ENCODE data around the gene DIDO1.

DIDO1 gene

GRCh38 chr20:62892348-62893304, 33.7 kb downstream of the DIDO1 start:
- DNase-seq (ENCODE audit: low spot score), result no peak

- no peak for DNase-seq (ENCODE audit: low spot score)
These were observed 35.2 kb downstream of the DIDO1 start for GRCh38 chr20:62891111-62891510.

DNA sequence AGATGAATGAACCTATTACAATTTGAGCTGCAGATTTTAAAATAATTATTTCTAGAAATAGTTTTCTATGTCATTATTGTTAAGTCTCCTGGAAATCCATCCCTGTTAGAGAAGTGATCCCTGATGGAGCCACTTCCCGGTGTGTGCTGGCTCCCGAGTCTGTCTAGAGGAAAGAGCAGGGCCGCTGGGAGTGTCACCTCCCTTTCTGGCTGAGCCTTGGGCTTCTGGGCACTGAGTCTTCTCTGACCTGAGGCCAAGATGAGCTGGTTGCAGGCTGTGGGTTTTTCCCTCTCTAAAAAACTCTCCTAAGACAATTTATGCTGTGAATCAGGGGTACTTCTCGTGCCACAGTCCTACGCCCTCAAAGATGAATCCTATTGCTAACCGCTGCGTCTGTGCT, 35.9 kb downstream of the DIDO1 start:
- no peak for DNase-seq (ENCODE audit: low spot score)

DNA sequence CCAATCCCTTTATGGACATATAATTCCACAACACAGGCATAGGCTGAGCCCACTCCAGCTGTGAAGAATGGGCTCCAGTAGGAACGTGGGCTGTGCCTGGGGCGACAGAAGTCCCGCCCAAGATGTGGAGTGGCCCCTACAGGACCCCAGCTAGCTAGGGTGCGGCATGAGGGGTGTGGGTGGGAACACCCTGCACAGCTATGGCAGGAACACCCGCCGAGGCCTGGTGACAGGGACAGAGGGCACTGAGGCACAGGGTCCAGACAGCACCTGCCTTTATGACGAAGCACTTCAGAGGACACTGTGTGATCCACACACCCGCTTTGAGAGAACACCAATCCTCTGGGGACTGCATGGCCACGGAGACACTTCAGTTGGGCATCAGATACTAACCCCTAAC, 36.4 kb downstream of the DIDO1 start:
- DNase-seq (ENCODE audit: low spot score), result no peak

GRCh38 chr20:62889411-62889810, 36.9 kb downstream of the DIDO1 start:
- DNase-seq (ENCODE audit: low spot score), result no peak

DNA sequence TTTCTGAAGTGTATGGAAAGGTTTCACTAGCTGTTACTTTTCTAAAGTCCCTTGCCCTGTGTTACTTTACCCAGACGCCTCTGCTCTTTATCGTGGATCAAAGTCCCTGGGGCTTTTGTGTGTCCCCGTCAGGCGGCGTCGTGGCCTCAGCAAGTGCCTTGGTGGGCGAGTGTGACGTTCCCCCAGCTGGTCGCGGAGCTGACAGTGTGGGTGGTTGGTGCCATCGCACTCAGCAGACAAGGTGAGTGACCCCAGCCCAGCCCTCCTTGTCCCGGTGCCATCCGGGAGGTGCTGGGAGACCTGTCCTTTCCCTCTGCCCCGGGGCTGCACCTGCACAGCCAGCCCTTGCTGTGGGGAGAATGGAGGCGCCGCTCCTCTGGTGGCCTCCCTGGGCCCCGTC, 37.4 kb downstream of the DIDO1 start:
- no peak for DNase-seq (ENCODE audit: low spot score)

- DNase-seq (ENCODE audit: low spot score), result no peak
These were observed 37.9 kb downstream of the DIDO1 start for GRCh38 chr20:62888406-62888805.

GRCh38 chr20:62887860-62888239, 38.5 kb downstream of the DIDO1 start:
- no peak for DNase-seq (ENCODE audit: low spot score)

DNA sequence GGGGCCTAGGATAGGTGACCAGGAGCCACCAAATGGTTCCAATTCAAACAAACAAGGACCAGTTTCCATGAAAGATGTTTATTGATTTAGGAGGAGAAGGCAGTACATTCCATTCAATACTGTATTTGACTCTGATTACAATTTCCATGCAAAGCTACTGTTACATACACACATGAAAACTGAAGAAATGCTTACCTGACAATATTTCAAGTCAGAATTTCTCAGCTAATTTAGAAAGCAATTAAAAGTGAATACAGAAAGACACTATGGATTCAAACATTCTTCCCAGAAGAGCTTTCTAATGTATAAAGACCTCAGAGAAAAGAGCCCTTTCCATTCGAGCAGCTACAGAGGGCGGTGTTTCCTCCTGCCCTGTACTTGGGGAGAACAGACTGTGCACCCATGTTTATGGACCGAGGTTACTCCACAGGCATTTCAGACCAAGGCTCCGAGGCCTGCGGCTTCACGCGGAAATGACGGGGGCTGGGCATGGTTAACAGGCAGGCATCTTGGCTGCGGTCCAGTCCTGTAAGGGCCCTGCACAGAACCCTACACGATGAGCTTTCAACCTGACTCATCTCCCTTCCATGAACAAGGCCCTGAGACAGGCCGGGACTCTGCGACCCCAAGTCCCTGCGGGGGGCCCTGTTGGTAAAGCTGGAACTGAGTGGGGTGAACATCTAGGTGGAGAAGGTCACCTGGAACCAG, 39.0 kb downstream of the DIDO1 start:
- no peak for DNase-seq (ENCODE audit: low spot score)

DNA sequence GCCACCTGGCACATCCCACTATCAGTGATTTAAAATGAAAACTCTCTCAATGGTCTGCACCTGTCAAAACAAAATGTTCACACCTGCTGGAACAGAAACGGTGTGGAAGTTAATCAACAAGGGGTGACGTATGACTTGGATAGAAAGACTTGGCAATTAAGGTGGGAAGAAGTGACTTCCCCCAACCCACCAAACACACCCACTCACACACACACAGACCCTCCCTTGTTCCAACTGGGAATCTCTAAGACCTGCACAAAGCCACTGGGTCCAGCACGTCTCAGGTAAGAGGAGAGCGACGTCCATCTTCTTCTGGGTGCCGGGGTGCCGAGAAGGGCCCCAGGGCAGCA, 39.6 kb downstream of the DIDO1 start:
- no peak for DNase-seq (ENCODE audit: low spot score)

DNA sequence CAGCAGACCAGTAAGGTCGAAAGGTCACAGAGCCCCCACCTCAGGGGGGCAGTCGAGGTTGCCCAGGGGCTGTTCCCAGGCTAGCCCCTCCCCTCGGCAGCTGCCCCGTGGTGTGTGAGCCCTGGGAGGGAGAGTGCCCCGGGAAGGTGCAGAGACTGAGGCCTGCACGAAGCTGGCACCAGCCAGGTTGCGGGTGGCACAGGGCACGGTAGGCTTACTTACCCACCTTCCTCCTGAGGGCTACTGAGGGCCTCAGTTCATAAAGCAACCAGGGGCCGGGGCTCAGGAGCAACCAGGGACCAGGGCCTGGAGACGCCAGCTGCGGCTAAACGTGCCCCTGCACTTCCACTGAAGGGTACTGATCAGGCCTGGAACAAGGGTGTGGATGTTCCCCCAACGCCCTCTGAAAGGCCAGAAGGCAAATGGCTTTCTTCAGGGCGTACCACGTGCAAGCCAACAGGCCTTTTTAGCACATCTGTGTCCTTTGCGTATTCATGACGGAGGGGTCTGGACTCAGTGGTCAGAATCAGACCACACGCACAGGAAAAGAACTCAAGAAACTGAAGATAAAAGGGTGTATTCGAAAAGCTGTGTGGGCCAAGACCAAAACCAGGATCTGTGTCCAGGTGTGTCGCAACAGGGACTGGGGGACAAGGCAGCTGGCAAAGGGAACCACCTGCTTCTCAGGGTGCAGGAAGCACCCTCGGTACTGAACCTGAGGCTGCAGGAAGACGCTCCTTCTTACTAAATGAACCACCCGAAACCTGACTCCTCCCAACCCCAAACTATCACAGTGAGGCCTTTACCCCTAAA, 40.2 kb downstream of the DIDO1 start:
- no peak for DNase-seq (ENCODE audit: low spot score)

DNA sequence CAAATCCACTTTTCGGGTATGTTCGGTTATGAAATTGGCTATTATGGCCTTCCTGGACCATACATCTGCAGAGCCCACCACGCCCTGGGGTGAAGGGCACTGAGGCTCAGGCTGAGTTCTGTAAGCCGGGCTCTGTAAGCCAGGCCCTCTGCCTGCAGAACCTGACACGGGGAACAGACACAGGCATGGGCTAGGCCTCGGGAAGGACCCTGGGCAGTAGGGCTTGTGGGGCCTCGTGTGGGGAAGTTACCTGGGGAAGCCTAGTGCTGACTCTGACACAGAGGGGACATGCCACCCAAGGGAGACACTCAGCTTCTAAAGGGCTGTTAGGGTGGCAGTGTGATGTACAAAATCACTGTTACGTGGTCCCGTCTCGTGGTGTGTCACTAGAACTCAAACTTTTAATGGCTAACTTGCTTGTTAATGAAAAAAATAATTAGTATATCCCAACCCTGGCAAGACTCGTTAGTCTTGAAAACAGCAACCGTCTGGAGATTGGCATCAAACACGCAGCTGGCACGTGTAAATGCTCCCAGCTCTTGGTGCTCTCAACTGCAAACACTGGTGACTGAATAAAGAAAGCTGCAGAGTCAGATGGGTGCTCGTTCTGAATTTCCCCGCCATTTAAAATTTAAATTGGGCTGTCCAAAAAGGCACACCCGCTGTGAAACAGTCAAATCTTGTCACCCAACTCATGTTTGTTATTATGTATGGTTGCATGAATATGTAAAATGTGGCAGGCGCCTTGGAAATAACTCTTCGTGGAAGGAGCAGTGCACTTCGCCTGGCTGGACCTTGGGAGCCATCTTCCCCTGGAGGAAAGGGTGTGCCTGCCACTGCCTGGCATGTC, 41.0 kb downstream of the DIDO1 start:
- no peak for DNase-seq (ENCODE audit: low spot score)

GRCh38 chr20:62884556-62884955, 41.7 kb downstream of the DIDO1 start:
- no peak for DNase-seq (ENCODE audit: low spot score)

DNA sequence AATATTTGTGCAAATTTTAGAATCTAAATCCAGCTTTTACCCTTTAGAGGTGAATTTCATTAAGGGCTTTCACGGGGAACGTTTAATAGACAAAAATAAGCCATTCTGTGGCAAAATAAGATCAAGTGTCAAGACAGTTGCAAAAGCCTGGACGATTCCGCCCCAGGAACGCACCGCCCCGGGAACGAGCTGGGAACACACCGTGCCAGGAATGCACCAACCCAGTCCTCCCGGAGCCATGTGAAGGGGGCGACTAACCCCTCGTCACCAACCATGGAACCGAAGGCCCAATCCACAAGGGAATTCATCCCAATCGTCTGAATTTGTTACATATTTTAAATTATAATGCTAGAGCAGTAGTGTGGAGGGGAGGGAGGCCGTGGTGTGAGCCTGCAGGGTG, 43.9 kb downstream of the DIDO1 start:
- no peak for DNase-seq (ENCODE audit: low spot score)

DNA sequence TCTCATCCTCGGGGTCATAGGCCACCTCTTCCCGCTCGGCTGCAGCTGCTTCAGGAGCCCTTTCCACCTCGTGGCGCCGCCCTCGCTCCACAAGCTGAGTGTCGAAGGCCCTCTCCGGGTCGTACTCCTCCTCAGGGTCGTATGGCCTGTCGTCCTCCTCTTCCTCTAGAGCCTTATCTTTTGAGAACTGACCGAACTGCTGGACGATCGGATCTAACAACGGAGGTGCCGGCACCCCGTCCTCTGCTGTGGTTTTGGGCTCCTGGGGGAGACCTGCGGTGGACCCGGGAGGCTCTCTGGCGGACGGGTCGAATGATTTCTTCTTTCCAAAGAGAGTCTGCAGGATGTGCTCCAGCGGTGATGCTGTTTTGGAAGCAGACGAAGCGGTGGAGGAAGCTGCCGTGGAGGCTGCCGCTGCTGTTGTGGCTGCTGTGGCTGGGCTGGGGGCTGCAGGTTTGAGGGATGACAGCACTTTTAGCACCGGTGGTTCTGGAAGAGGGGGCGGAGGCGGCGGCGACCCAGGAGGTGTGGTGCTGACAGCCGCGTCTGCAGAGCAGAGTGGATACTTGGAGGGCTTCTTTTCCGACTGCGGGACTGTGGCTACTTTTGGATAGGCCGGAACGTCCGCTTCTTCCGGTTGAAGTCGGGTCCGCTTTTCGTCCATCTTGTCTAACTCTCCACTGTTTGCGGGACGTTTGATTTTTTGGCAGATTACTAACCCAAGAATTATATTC, 44.5 kb downstream of the DIDO1 start:
- no peak for DNase-seq (ENCODE audit: low spot score)

GRCh38 chr20:62880935-62881661, 45.2 kb downstream of the DIDO1 start:
- no peak for DNase-seq (ENCODE audit: low spot score)

- DNase-seq (ENCODE audit: low spot score), result no peak
These were observed 46.0 kb downstream of the DIDO1 start for GRCh38 chr20:62880147-62880934.

DNA sequence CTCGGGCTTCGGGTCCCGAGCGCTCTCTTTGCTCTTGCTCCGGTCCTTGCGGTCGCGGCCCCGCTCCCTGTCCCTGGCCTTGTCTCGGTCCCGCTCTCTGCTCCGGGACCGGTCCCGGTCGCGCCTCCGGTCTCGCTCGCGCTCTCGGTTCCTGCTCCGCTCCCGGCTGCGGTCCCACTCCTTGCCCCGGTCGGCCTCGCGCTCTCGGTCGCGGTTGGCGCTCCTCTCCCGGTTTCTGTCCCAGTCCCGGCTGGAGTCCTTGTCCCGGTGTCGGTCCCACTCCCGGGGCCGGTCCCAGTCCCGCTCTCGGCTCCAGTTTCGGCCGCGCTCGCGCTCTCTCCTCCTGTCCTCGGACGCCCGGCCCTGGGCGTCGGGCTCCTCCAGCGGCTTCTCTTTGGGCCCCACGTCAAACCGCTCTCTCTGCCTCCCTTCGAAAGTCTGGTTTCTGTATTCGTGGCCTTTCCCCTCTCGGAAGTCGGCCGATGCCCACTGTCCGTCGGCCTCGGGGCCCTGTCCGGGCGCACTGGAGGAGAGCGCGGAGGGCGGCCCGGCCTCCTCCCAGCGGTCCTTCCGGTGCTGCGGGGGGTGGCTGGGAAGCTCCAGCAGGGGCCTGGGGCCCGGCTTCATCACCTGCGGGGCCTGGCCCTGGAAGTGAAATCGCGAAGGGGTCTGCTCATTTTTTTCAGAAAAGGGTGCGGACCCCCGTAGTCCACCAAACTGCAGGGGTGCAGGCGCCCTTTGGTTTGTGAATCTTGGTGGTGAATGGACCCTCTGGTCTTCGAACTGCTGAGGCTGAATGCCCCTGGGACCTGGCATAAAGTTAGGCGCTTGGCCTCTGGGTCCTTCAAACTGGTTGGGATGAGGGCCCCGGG, 46.8 kb downstream of the DIDO1 start:
- DNase-seq (ENCODE audit: low spot score), result no peak
